Stimulated activated CD8-positive, alpha-beta memory T cell treated with anti-CD3 and anti-CD28 coated beads, Interleukin-7, amount 100 ng/mL, for 1 hour (primary cell): ENCODE measurements around the gene EPAS1.

Experiments
- DNase-seq, 2 donors: peaks; one replicate each; pipeline ENCODE4 v3.0.0-alpha.2; 2020; ENCODE audit warnings: low read depth in 2 of 2

EPAS1 gene

DNA sequence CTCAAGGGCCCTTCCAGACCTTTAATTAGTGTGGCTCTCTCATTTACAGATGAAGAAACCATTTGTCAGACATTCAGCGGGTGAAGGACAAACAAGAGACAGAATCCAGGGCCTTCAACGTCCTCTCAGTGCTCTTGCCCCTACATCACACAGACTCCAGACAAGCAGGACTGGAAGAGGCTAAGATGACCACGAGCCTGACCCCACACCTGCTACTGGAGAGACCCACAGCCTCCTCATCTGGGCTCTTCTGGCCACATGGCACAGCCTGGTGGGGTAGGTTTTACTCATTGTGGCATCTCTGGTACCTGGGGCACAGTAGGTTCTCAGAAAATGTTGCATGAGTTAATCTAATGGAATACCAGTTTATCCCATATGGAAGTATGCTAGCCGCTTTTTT is 112.5 kb downstream of the EPAS1 start:
- no peak for DNase-seq

DNA sequence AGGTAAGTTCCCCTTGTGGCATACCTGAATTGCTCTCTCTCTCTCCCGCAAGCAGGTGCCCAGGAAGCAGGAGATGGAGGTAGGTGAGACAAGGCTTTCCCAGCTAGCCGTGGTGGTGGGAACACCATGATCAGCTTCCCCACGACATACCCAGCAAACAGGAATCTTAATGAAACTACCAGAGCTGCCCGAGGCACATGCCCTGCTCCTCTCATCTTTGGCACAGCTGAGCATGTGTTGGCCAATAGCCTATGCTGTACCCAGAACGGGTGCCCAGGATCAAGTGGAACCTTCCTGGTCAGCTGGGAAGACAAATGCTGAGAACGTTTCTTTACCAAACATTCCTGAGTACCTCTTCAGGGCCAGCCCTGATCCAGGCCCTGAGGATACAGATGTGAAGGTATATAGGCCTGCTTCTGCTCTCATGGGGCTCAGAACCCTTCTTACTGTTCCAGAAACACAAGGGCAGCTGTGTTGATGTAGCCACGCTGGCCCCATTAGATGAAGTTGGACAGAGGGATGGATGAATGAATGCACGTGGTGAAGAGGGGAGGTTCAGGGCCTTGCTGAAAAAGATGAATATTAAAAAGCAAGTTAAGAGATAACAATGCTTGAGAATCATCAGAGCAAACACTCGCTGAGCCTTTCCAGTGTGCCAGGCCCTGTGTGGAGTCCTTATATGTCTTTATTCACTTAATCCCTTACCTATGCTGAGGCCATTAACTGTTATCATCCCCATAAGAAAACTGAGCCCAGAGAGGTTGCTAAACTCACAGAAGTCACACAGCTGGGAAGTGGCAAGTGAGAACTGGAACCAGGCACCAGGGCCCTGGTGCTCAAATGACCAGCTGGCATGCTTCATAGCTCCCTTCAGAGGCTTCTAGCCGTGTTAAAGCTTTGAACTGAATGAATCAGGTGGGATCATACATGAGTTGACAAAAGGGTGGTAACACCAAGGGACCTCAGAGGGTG is 113.4 kb downstream of the EPAS1 start:
- no peak for DNase-seq

DNA sequence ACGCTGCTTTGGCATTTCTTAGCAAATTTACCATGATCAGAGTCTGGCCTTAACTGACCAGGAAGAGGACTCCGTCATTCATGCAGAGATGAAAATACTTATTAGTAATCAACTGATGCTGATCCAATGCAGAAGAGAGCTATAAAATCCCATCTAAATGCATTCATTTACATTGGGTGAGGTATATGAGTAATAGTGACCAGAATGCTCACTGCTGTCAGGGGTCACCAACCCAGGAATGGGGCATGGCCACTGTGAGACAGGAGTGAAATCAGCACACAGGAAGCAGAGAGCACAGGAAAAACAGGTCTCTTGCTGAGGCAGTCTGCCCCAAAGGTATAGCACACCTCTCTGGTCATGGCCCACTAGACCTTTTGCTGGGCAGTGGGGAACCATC is 114.0 kb downstream of the EPAS1 start:
- DNase-seq = no peak

DNA sequence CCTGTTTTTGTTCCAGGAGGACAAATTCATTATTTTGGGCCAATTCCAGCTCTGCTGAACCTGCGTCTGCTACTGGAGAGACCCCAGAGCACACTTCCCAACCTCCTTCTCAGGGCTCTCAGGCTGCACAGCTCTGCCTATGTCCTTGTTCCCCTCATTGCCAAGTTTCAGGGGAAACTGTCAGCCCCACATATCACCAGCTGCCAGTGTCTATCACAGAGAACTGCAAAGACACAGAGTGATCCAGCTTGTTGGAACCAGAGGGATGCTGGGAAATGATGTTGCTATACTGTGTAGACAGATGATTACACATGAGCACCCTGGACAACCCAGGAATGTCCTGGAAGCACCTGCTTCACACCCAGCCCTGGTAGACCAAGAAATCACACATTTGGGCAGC is 114.8 kb downstream of the EPAS1 start:
- no peak for DNase-seq

DNA sequence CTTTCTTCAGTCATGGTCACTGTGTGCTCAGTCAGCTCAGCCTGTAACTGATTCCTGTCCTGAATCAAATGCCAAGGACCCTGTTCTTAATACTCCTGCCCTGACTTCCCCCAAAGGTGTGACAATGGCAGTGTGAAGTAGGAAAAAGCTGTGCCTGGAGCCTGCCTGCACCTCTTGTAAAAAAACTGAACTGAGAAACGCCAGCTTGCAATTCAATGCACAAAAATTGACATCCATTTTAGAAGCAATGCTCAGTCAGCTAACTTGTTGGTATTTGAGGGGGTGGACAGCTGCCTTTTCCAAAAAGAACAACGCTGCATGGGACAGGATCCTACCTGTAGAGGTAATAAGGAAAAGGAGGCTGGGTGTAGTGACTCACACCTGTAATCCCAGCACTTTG is 115.9 kb downstream of the EPAS1 start:
- DNase-seq = no peak

DNA sequence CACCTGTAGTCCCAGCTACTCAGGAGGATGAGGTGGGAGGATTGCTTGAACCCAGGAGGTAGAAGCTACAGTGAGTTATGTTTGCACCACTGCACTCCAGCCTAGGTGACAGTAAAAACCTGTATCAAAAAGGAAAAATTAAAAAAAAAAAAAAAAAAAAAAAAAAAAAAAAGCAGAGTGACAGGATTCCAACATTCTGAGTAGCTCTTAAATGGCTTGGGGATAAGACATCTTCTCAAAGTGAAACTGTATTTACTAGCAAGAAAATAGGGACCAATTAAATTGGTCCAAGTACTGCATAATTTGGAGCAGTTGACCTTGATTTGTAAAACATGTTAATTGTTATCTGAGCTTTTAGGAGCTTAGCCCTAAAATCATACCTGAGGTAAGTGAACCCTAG is 116.4 kb downstream of the EPAS1 start:
- no peak for DNase-seq

DNA sequence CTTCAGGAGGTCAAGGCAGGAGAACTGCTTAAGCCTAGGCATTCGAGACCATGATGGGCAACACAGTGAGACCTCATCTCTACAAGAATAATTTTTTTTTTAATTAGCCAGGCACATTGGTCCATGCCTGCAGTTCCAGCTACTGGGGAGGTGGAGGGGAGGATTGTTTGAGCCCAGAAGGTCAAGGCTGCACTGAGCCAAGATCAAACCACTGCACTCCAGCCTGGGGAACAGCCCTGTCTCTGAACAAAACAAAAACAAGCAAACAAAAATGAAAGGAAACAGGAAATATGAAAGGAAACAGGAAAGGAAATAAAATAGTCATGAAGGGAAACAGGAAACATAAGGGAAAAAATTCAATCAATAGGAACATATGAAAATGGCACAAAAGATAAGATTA is 117.5 kb downstream of the EPAS1 start:
- DNase-seq = no peak

DNA sequence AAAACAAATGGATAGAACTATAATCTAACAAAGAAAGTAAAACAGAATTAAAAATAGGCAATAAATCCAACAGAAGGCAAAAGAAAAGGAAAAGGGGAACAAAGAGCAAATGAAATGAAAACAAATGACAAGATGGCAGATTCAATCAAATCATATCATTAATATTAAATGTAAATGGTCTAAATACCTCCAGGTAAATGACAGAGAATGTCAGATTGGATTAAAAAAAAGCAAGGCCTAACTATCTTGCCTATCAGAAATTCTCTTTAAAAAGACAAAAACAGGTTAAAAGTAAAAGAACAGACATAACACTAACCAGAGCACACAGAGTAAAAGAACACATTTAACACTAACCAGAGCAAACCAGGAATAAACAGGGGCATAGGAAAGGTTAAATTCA is 119.1 kb downstream of the EPAS1 start:
- no peak for DNase-seq

DNA sequence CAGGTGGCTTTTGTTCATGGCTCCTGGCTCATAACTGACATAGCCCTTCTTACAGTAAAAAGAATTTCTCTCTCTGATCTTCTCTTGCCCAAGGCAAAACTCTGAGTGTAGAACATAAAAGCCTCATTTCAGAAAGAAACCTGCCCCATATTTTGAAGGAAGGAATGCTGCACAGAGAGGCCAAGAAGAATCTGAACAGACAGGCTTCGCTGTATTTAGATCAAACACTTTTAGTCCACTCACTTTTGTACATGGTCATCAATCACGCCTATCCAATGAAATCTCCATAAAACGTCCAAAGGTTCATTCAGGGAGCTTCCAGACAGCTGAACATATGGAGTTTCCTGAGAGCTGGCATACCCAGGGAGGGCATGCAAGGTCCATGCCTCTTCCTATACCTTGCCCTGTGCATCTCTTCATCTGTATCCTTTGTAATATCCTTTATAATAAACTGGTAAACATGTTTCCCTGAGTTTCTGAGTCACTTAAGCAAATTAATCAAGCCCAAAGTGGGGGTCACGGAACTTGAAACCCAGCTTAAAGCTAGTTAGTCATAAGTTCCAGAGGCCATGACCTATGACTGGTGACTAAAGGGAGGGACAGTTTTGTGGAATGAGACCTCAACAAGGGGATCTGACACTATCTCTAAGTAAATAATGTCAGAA is 119.7 kb downstream of the EPAS1 start:
- no peak for DNase-seq

DNA sequence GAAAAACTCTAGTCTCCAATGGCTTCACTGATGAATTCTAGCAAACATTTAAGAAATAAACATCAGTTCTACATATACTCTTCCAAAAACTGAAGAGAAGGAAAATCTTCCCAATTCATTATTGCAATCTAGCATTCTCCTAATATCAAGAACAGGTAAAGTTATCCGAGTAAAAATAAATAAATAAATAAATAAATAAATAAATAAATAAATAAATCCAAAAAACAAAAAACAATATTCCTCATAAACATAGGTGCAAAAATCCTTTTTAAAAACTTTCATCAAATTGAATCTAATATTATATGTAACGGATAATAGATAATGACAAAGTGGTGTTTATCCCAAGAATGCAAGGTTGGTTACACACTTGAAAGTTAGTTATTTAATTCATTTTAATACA is 123.7 kb downstream of the EPAS1 start:
- DNase-seq = no peak

DNA sequence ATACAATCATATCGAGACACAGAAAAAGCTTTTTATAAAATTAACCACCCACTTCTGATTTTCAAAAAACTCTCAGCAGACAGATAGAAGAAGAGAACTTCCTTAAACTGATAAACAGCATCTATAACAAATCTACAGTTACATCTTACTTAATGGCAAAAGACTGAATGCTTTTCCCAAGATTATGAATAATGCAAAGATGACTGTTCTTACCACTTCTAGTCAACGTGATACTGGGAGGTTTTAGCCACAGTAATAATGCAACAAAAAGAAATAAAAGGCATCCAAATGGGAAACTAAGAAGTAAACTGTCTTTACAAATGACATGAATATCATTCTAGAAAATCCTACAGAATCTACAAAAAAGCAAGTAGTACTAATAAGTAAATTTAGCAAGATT is 124.2 kb downstream of the EPAS1 start:
- no peak for DNase-seq

DNA sequence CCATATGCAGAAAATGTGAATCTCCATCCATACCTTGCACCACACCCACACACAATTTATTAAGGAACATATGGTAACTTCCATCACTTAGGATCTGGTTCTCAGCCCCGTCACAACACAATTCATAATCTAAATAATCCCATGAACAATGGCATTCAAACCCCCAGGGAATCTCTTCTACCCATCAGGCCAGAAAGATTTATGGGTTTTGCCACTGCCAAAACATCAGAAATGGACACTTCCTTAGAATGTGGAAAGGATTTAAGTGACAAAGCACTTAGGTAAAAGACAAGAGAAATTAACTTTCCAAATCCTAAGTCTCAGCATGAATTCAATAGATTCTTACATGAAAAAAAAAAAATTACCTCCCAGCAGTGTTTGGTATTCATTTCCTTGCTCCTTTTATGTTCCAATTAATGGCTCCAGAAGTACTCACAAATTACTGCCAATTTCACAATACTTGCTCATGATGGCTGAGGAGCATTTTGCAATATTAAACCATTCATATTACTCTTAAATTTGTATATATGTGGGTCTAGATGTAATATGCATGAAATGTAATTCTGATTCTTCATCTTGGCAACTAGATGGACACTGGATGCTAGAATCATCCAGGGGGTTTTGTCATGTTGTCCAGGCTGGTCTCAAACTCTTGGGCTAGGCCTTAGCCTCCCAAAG is 125.6 kb downstream of the EPAS1 start:
- no peak for DNase-seq

DNA sequence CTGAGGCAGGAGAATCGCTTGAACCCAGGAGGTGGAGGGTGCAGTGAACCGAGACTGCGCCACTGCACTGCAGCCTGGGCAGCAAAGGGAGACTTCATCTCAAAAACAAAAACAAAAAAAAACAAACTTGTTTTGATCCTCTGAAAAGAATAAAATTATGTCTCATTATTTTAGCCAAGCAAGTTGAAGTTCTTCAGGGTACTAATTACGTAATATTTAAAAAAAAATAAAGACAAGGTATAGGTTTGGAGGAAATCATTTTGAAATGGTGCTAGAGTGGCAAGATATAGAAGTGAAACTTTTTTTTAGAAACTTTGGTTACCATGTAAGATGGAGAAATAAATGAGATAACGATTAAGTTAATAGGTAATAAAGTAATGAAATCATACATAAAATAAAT is 127.7 kb downstream of the EPAS1 start:
- no peak for DNase-seq

DNA sequence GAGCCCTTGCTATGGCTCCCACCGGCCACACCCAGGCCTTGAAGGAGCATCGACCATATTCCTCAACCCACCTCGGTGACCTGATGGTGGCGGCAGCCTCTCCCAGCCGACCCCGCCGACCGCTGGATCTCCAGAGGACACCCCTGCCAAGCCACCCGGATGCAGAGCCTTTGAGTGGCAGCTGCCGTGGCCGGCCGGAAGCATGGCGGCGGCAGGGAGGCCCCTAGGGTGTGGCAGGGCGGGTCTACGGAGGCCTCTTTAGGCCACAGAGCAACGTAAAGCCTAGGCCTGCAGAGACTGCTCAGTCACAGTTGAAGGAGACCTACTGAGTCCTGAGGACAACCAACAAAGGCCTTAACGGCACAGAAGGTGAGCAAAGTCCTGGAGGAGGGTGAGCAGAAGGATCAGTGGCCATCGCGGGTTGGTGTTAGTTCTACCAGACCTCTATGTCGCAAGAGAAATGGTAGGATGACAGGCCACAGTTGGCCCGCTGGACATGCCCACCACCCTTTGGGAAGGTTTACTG is 131.8 kb downstream of the EPAS1 start:
- DNase-seq = no peak

DNA sequence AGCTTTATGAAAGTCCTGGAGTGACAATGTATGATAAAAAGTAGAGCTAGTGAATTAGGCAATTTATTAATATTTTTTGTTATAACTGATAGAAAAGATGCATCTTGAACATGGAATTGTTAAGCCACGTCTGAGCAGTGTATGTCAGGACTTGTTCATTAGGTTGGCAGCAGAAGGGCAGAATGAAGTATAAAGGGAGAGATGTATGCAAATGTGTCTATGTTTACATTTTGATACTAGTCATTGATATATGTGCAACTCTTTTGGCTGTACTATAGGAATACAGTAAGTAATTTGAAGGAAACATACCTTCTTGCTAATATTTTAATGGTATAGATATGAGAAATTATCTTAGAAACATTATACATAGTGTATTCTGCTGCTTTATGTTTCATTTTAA is 133.2 kb downstream of the EPAS1 start:
- no peak for DNase-seq

DNA sequence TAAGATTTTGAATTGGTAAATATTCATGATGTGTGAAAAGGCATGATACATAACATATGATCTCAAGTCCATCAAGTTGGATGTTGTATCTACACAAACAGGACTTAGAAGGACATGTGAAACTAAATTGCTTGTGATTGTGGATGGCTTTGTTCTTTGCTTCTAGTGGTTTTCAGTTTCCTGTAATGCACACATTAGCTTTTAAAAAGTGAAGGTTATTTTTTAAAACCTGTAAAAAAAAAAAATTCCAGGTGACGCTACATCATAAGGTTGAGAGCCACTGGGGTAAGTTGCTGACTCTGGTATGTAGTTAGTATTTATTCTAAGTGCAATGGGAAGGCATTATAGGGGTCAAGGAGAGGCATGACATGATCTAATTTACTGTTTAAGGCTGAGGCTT is 133.8 kb downstream of the EPAS1 start:
- no peak for DNase-seq

DNA sequence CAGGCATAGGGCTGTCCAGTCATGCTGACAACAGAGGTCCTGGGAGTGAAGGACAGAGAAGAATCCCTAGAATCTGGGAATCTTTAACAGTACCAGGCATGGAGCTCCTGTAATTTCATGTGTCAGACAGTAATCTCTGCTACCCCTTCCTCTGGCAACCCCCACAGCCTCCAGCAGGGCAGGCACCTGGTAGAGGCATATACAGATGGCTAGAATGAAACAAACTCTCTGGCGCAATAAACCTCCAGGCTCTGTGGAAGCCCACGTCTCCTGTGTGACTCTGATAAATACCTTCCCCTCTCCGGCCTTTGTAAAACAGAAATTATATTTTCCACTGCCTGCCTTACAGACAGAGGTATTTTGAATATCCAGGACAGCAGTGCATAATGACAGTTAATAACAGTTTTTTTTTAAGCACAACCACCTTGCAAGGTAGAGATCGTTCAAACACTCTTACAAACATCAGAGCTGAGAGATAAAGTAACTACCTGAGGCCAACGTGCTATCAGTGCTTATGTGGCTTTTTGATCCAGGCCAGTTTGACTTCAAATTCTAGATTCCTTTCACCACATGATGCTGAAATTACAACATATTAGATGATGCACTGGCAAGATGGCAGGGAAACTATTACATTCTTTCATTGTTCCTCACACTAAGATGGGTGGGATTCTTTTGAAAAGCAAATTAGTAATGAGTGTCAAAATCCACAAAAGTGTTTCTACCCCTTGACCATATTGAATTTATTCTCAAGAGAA is 134.5 kb downstream of the EPAS1 start:
- no peak for DNase-seq

DNA sequence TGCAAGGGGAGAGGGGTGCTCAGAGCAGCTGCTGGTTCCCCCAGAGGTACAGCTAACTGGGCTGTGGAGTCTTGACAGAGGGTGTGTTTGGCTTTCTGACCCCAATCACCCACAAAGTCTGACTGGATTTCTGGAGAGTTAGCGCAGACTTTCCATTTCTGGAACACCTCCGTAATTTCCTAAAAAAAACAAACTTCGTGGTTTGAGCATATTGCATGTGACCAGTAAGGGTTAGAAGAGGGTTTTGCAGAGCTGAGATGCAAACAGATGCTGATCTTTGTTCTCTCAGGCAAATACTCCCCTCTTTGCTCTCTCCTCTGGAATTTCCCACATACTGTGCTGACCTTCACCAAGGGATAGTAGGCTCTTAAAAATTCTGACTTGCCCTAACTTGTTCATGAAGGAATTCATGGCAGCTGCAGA is 137.7 kb downstream of the EPAS1 start:
- DNase-seq = no peak

DNA sequence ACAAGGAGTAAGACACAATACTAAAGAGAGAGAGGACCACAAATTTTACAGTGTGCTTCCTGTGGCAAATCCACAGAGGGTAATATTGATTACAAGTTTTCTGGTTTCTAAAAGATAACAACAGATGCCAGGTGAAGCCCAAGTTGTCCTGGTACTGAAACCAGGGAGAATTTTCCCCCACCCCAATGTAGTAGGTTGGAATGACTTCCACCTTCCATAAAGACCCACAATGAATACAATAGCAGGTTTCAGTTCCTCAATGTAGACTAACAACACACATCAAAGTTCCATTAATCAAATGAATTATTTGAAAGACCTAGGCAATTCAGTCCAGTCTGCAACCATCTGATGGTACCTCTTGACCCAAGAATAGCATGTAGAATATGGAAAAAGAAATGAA is 138.1 kb downstream of the EPAS1 start:
- no peak for DNase-seq

DNA sequence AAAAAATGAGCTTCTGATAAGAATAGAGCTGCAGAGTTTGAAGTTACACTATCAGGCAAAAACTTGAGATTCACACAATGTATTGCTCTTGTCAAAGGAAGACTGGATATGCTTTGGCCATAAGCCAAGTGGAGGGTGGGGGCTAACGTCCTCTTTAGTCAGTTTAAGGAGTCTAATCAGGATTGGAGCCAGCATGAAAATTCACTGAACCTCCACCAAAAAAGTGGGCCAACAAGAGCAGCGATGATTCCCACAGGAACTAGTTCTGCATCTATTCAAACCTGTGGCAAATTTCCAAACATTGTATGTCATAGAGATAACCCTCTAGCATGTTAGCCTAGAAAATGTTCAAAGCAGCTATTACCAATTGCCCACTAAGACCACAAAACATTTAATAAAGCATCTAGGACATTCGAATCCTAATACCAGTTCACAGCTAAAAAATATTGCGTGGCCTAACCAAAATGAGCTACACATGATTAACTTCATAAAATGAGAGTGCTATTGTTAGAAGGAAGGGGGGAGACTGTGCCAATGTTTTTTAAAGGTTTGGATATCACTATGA is 138.7 kb downstream of the EPAS1 start:
- no peak for DNase-seq
